CD4-positive, alpha-beta T cell treated with Interleukin-21 for 1 hour (primary cell): ENCODE results near the gene STARD5.

Experiments used
- DNase-seq: peaks from one replicate; pipeline ENCODE4 v3.0.0-alpha.2; 2020

Gene STARD5

GRCh38 chr15:81310480-81310879 lies 13.5 kb downstream of the STARD5 start:
- DNase-seq = no peak

- no peak for DNase-seq
Observed at GRCh38 chr15:81309647-81310450, 14.1 kb downstream of the STARD5 start.

GRCh38 chr15:81308260-81308659 lies 15.7 kb downstream of the STARD5 start:
- no peak for DNase-seq

- no peak for DNase-seq
Observed at GRCh38 chr15:81304226-81304625, 19.7 kb downstream of the STARD5 start.

GRCh38 chr15:81303244-81304225 lies 20.4 kb downstream of the STARD5 start:
- peak; percentile 40 for DNase-seq

- peak; percentile 26 for DNase-seq
Observed at GRCh38 chr15:81302701-81303109, 21.2 kb downstream of the STARD5 start.

GRCh38 chr15:81301815-81302399 lies 22.0 kb downstream of the STARD5 start:
- peak; percentile 34 for DNase-seq

GRCh38 chr15:81301385-81301784 lies 22.6 kb downstream of the STARD5 start:
- no peak for DNase-seq

- DNase-seq = no peak
Observed at GRCh38 chr15:81299630-81300273, 24.2 kb downstream of the STARD5 start.

GRCh38 chr15:81299156-81299555 lies 24.8 kb downstream of the STARD5 start:
- DNase-seq = no peak

GRCh38 chr15:81298611-81299010 lies 25.3 kb downstream of the STARD5 start:
- no peak for DNase-seq

- DNase-seq = peak; percentile 15
Observed at GRCh38 chr15:81297603-81298575, 26.1 kb downstream of the STARD5 start.

GRCh38 chr15:81297147-81297572 lies 26.8 kb downstream of the STARD5 start:
- DNase-seq = no peak

- DNase-seq = peak; percentile 83
Observed at GRCh38 chr15:81296673-81297072, 27.3 kb downstream of the STARD5 start.

GRCh38 chr15:81296186-81296585 lies 27.8 kb downstream of the STARD5 start:
- no peak for DNase-seq

- DNase-seq = no peak
Observed at GRCh38 chr15:81295486-81296121, 28.3 kb downstream of the STARD5 start.

- DNase-seq = no peak
Observed at GRCh38 chr15:81294516-81294880, 29.4 kb downstream of the STARD5 start.

GRCh38 chr15:81293728-81294515 lies 30.0 kb downstream of the STARD5 start:
- DNase-seq = peak; percentile 85

- DNase-seq = peak; percentile 76
Observed at GRCh38 chr15:81292523-81293001, 31.4 kb downstream of the STARD5 start.

- no peak for DNase-seq
Observed at GRCh38 chr15:81291916-81292522, 31.9 kb downstream of the STARD5 start.
